ENCODE results near the gene DTHD1. TPM values are rescaled to one million over a fixed set of nuclear protein-coding genes. Genes with fewer than 3 reads are reported as not detected.

Gene DTHD1
- total RNA-seq, 2 donors from 2014 or later, result 0.08 TPM; not detected in 1

DNA sequence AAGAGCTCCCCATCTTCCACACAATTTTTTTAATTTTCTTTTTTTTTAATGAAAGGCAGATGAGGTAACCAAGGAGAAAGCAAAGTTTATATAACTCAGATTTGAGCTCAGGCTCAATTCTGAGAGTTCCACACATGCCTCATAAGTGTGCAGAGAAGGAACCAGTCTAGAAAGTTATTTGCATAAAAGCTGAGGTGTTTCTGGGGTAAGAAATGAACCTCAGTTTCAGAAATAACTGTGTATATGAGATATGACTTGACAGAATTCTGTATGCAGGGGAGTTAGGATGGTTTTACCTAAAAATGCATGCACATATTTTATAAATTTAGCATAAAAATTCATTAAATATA, 51.3 kb downstream of the DTHD1 start:
- Histone ChIP-seq H3K9me3 (no peaks in the 10 kb centered on the region), H3K4me1 (no peaks in the 10 kb centered on the region), H3K27ac (no peak overlapping the region), H3K9ac (ENCODE audit: low read depth in 2 of 2, low read length in 2 of 2) (no peak overlapping the region), H3K36me3 (no peaks in the 10 kb centered on the region), H3K4me3 (no peak overlapping the region), H3K27me3 (no peaks in the 10 kb centered on the region)
- TF ChIP-seq, protein P1, sequence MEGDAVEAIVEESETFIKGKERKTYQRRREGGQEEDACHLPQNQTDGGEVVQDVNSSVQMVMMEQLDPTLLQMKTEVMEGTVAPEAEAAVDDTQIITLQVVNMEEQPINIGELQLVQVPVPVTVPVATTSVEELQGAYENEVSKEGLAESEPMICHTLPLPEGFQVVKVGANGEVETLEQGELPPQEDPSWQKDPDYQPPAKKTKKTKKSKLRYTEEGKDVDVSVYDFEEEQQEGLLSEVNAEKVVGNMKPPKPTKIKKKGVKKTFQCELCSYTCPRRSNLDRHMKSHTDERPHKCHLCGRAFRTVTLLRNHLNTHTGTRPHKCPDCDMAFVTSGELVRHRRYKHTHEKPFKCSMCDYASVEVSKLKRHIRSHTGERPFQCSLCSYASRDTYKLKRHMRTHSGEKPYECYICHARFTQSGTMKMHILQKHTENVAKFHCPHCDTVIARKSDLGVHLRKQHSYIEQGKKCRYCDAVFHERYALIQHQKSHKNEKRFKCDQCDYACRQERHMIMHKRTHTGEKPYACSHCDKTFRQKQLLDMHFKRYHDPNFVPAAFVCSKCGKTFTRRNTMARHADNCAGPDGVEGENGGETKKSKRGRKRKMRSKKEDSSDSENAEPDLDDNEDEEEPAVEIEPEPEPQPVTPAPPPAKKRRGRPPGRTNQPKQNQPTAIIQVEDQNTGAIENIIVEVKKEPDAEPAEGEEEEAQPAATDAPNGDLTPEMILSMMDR (IDR thresholded peaks at IDR 0.05), result no peak
- intact Hi-C loops (cut with DNase I), result no loop called here
- no peak for DNase-seq

DNA sequence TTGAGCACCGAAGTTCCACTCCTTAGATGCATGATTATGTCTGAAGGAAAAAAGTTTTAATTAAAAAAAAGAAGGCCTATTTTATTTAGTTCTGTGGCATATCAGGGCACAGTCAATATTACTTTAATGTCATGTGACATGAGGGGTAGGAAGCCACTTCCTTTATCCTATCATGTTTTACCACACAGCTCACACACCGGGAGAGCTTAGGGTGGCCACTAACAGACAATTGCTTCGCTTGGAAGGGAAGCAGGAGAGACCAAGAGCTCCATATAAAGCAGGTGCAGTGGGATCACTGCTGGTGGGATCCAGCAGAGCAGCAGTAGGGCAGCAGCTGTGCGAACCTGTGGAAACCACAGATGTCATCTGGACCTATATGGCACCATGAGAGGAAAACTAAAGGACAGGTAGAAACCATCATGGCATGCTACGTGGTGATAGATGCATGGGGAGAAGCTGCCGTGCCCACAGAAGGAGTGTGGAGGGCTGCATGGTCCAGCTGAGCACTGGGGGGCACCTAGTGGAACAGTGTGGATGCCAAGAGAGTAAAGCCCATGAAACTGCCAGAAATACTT, 52.0 kb downstream of the DTHD1 start:
- no peaks in the 10 kb centered on the region for H3K36me3 ChIP-seq
- DNase-seq, result no peak
- H3K9me3 ChIP-seq, result no peaks in the 10 kb centered on the region
- no peaks in the 10 kb centered on the region for H3K4me1 ChIP-seq
- TF ChIP-seq, protein P1 (IDR thresholded peaks at IDR 0.05), result no peak
- no peak overlapping the region for H3K27ac ChIP-seq
- no peaks in the 10 kb centered on the region for H3K27me3 ChIP-seq
- H3K9ac ChIP-seq (ENCODE audit: low read depth in 2 of 2, low read length in 2 of 2), result no peak overlapping the region
- H3K4me3 ChIP-seq, result no peak overlapping the region
- intact Hi-C loops (cut with DNase I), result no loop called here

DNA sequence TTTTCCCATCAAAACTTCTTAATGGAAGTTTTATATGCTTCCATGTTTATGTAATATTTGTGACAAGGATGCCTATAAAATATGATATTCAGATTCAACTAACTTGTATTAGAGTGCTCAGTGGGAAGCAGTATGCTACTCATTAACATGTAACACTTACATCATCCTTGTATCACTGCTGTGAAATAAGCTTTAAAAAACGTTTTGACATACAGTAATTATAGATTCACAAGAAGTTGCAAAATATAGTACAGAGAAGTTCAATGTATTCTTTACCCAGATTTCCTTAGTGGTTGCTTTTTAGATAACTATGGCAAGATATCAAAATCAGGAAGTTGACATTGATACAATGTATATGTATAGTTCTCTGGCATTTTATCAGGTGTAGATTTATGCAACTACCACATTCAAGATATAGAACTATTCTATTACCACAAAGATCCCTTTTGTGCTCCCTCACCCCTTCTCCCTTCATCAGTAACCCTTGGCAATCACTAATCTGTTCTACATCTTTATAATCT, 56.3 kb downstream of the DTHD1 start:
- Histone ChIP-seq H3K4me3 (no peak overlapping the region), H3K9me3 (no peaks in the 10 kb centered on the region), H3K27me3 (no peaks in the 10 kb centered on the region), H3K4me1 (no peaks in the 10 kb centered on the region), H3K36me3 (no peaks in the 10 kb centered on the region), H3K27ac (no peak overlapping the region), H3K9ac (ENCODE audit: low read depth in 2 of 2, low read length in 2 of 2) (no peak overlapping the region)
- intact Hi-C loops (cut with DNase I), result no loop called here
- TF ChIP-seq, protein P1 (IDR thresholded peaks at IDR 0.05), result no peak
- DNase-seq, result no peak

DNA sequence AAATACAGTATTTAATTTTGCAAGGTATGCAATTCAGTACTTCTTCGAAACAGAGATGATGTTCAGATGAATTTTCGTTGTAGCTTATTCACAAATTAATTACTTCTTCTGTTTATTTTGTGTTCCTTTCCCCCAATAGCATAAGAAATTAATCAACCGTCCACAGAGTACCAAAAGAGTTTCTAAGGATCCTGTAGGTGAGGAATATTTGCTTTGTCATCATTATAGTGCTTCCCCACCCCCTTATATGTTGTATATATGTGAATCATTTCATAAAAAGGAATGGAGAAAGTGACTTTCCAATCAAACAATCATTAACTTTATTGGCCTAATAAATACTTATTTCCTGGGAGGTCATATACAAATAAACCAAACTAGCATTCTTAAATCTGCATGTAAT, 57.6 kb downstream of the DTHD1 start:
- TF ChIP-seq, protein P1 (IDR thresholded peaks at IDR 0.05), result no peak
- Histone ChIP-seq H3K4me1 (no peaks in the 10 kb centered on the region), H3K9me3 (no peaks in the 10 kb centered on the region), H3K9ac (ENCODE audit: low read depth in 2 of 2, low read length in 2 of 2) (no peak overlapping the region), H3K27me3 (no peaks in the 10 kb centered on the region), H3K4me3 (no peak overlapping the region), H3K27ac (no peak overlapping the region), H3K36me3 (no peaks in the 10 kb centered on the region)
- DNase-seq, result no peak
- intact Hi-C loops (cut with DNase I), result no loop called here

DNA sequence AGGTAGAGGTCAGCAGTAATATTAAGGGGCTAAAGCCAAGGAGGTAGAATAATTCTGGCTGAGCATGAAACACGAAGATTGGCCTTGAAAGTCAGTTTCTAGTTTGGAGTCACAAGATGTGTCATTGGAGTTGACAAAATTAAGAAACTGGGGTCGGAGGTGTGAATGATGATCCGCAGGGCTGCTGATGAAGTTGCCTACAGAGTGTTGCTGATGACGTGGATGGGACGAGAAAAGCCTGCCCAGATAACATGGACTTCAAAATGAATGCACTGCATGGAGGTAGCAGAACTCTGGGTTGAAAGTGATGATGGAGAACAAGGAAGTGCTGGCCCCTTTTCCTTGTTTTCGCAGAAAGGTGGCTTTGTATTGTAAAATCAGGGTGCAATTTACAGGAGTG, 60.5 kb downstream of the DTHD1 start:
- no peaks in the 10 kb centered on the region for H3K4me1 ChIP-seq
- H3K9me3 ChIP-seq, result no peaks in the 10 kb centered on the region
- DNase-seq, result no peak
- no peaks in the 10 kb centered on the region for H3K36me3 ChIP-seq
- H3K4me3 ChIP-seq, result no peak overlapping the region
- no peak overlapping the region for H3K9ac ChIP-seq (ENCODE audit: low read depth in 2 of 2, low read length in 2 of 2)
- H3K27me3 ChIP-seq, result no peaks in the 10 kb centered on the region
- intact Hi-C loops (cut with DNase I), result no loop called here
- TF ChIP-seq, protein P1 (IDR thresholded peaks at IDR 0.05), result no peak
- H3K27ac ChIP-seq, result no peak overlapping the region
